Bronchial epithelial cell (primary cell): ENCODE results near the gene DSCAML1. TPM values are rescaled to one million over a fixed set of nuclear protein-coding genes. Genes with fewer than 3 reads are reported as not detected.

Source experiments
- DNase-seq: peaks from one replicate; pipeline ENCODE4 v3.0.0-alpha.2; 2010; ENCODE audit warnings: low read depth
- FAIRE-seq: peaks from 2 replicates; lab custom pipeline; 2011; peaks lifted over from hg19 to GRCh38; lab: Jason Lieb, UNC
- H3K27me3 ChIP-seq: 2 replicates; pipeline ENCODE4 v1.5.1; 2011; ENCODE audit warnings: low read length; ENCODE audit not compliant: control insufficient read depth, insufficient read depth
- H3K36me3 ChIP-seq: 2 replicates; pipeline ENCODE4 v1.5.1; 2011; ENCODE audit warnings: low read length; ENCODE audit not compliant: control insufficient read depth, insufficient read depth
- H3K4me3 ChIP-seq: 2 replicates; pipeline ENCODE4 v1.5.1; 2011; ENCODE audit warnings: mild to moderate bottlenecking, low read depth, low read length, control low read depth
- total RNA-seq: library from RNA; depleted of rRNA; stranded (reverse); fragments of >200 nt; gene quantifications from 2 replicates; pipeline ENCODE4 v1.2.1, GENCODE V29; 2014
- TF ChIP-seq, protein P1 (sequence below): IDR thresholded peaks from 2 replicates; pipeline ENCODE4 v1.5.1; 2011; ENCODE audit warnings: mild to moderate bottlenecking, moderate library complexity, low read length, control low read depth, inconsistent platforms; ENCODE audit not compliant: insufficient read depth, severe bottlenecking

Gene DSCAML1
- total RNA-seq, 1 donor from 2014 or later, result under 0.01 TPM

DNA sequence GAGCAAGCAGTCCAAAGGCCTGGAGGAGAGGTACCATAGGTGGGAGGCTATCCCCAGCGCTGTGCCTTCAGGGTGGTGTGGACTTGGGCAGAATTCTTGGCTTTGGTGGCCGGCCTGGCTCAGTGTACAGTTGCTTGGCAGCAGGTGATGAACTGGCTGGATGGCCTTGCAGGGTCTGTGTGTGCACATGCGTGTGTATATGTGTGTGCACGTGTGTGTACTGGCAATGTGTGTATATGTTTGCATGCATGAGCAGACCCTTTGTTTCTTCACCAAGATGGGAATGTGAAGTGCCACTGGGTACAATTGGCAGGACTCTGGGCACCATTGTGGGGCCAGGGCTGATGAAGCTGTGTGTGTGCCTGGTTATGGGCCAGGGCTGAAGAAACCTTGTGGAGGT is 416.3 kb downstream of the DSCAML1 start:
- H3K4me3 ChIP-seq, result no peak overlapping the region
- H3K27me3 ChIP-seq, result no peaks in the 10 kb centered on the region
- TF ChIP-seq, protein P1, sequence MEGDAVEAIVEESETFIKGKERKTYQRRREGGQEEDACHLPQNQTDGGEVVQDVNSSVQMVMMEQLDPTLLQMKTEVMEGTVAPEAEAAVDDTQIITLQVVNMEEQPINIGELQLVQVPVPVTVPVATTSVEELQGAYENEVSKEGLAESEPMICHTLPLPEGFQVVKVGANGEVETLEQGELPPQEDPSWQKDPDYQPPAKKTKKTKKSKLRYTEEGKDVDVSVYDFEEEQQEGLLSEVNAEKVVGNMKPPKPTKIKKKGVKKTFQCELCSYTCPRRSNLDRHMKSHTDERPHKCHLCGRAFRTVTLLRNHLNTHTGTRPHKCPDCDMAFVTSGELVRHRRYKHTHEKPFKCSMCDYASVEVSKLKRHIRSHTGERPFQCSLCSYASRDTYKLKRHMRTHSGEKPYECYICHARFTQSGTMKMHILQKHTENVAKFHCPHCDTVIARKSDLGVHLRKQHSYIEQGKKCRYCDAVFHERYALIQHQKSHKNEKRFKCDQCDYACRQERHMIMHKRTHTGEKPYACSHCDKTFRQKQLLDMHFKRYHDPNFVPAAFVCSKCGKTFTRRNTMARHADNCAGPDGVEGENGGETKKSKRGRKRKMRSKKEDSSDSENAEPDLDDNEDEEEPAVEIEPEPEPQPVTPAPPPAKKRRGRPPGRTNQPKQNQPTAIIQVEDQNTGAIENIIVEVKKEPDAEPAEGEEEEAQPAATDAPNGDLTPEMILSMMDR, result no peak
- FAIRE-seq, result peak; percentile 89
- H3K36me3 ChIP-seq, result peaks cover 18% of the 10 kb centered on the region
- no peak for DNase-seq

DNA sequence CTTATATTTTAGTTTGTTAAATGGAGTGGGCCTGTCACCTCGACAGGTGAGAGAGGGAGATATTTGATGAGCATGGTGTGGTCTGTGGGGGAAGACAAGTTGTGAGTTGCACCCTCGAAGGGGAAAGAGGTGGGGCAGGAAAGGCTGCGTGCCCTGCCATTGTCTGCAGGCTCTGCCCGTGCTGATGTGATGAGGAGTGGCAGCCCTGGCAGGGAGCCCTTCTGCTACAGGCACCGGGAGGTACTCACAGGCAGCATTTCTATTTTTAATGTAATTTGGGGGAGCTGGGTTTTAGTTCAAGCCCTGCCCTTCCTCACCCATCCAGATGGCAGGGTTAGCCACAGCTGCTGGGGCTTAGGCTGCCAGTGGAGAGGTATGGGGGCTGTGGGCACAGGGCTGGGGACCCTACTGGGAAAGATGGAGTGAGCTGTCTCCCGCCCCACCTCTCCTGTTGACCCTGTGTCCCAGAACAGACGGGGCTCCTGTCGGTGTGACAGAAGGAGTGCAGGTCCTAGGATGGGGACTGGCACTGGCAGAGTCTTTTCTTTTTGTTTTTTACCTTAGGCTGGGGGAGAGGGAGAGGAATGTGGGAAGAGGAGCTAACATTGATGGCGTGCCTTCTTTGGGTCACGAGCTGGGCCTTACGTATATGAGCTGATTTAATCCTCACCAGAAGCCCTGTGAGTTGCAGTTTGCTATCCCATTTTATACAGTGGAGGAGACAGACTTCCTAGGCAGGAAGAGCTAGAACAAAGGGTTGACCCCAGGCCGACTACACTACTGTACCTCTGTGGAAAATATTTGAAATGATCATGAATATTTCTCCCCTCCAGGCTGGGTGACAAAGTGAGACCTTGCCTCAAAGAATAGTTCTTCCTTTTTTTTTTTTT is 417.8 kb downstream of the DSCAML1 start:
- Histone ChIP-seq H3K4me3 (no peak overlapping the region), H3K27me3 (no peaks in the 10 kb centered on the region), H3K36me3 (peaks cover 24% of the 10 kb centered on the region)
- FAIRE-seq (no peak), DNase-seq (peak; percentile 2)
- TF ChIP-seq, protein P1, result no peak

Other genes with a start within 250 kb of the DSCAML1 start
- gene FXYD2, start 27.5 kb upstream of the DSCAML1 start, total RNA-seq, result not detected in 2 replicates
- not detected in 2 replicates for gene FXYD6, start 79.4 kb upstream of the DSCAML1 start, total RNA-seq
- 0.53 and 11.5 TPM in 2 replicates for gene TMPRSS13, start 132.2 kb upstream of the DSCAML1 start, total RNA-seq
- gene IL10RA, start 189.2 kb upstream of the DSCAML1 start, total RNA-seq, result 0.13 TPM in 1 of 2 replicates, not detected in the other